Central memory CD4-positive, alpha-beta T cell (primary cell): ENCODE measurements around the gene TPRN.
A peak's percentile ranks its signal among the peaks of the same experiment; 100 is the strongest.

Experiments
- DNase-seq: peaks from one replicate; pipeline ENCODE4 v3.0.0; 2022

Gene TPRN

DNA sequence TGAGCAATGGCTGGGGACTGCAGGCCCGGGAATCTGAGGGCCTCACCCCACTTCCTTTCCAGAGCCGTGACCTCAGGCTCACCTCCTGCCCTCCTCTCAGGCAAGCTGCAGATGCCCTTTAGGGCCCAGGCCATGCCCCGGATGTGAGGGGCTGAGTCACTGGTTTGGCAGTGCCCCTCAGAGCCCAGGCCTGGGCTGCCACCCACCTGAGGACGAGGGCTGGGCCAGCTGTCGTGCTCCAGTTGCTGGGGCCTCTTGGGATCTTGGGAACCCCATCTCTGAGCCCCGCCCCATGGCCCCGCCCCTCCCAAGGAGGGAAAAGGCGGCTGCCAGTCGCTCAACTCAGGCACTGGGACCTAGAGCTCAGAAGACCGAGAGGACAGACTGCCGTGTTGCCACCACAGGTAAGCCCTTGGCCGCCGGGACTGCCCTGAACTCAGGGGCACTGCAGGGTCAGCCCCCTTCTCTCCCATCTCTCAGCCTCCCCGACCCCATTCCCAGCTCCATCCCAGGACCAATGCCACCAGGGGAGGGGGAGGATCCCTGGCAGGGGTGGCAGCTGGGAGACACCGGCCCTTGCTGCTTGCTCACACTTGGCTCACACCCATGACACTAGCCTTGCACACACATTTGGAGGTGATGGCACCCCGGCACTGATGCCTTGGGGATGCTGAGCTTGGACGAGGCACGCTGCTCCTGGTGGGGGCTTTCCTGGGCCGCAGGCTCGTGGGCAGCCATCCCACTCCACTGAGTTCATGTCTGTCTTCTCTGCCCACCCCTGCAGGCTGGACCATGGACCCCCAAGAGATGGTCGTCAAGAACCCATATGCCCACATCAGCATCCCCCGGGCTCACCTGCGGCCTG, 24.5 kb upstream of the TPRN start, which contains the start of gene CYSRT1:
Gene CYSRT1, plus strand, starts transcription at position 345 of the 865 bp plus-strand sequence. Its CDS starts 448 bp downstream, at position 793.
- no peak for DNase-seq

DNA sequence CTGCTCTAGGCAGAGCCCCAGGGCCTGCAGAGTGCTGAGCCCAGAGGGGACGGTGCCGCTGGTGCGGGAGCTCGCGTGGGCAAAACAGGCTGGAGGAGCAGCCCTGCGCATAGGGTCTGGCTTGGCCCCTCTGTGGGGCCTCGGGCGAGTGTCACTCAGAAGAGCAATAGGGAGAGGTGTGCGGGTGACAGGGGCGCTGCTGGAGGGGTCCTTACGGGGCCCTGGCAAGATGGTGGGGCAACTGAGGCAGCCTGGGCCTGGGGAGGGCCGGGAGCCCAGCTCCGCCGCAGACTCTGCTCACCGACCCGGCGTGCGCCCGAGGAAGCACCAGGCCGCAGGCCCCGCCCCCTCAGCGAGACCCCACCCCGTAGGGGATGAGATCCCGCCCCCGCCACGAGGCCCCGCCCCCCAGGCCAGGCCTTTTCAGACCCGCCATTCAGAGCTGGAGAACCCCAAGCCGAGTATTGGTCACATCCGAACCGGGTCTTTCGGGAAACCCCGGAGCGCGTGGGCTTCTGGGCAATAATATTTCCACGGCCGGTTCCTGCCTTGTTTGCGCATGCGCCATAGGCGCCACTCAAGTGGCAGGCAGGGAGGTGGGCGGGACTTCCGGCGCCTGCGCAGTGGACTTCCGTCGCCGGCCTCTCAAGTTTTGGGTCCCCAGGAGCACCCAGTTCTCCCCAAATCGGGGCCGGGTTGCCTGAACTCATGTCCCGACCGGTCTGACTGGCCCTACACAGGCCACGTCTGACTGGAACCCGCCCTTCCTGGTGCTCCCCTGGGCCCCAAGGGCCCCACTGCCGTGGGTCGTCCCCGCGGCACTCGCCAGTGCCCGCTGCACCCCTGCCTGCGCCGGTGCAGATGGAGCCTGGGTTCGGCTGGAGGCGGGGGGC, 22.8 kb upstream of the TPRN start:
- DNase-seq, result peak; percentile 99

DNA sequence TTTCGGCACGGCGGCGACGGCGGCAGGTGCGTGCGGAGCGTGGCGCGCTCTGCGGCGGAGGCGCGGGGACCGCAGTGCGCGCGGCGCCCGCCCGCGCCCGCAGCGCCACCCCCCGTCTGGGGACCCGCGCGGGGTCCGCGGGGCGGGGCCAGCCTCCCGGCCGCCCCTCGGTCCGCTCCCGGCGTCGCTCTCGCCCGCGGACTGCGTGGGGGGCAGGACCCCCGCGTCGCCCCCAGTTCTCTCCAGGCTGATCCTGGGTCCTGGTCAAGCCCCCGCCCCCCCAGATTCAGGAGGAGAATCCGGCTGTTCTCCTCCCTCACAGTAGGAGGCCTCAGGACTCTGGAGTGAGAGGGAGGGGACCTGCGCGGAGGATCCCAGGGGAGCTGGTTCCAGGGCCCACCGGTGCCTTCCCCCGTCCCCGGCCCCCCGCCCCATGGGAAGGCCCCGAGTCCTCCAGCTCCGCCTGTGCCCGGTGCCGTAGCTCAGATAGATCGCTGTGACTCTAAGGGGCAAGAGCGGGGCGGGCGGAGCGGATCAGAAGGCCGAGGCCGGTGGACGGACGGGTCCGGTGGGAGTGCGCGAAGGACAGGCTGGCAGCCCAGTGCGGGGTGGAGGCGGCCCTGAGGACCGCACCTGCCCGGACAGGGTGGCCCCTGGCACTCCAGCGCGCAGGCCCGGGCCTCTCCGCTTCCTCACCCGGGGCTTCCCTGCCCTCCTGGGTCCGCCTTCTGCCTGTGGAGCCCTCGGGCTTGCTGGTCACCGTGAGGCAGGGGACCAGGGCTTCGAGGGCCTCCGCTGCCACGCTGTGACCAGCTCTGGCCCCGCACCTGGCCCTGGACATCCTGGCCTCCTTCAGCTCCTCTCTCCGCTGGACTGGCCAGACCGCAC, 21.9 kb upstream of the TPRN start, which contains the start of gene RNF208:
Gene RNF208, minus strand, starts transcription at position 51 of the 888 bp plus-strand sequence. CDS start 1,028 bp downstream, outside the sequence.
- DNase-seq, result no peak

DNA sequence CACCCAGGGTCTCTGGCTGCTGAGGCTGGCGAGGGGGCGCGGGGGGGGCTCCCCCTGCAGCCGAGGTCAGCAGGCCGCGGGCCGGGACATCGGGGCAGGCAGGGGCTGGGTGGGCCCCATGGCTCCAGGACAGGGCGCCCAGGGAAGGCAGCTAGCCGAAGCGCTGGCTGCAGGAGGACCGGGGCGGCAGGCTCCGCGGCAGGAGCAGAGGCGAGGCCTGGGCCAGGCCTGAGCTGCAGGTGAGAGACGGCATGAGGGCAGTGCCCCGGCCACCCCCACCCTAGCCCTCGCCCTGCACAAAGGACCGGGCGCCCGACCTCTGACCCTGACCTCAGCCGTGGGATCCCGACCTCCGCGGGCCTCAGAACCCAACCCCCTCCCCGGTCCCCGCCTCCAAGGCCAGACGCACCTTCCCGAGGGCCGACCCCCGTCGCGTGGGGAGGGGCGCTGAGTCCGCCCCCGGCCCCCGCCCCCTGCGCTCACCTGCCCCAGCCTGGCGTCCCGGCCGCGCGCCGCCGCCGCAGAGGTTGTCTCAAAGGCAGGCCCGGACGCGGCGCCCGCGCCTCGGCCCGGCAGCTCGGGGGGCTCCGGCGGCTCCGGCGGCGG, 21.1 kb upstream of the TPRN start:
- no peak for DNase-seq

DNA sequence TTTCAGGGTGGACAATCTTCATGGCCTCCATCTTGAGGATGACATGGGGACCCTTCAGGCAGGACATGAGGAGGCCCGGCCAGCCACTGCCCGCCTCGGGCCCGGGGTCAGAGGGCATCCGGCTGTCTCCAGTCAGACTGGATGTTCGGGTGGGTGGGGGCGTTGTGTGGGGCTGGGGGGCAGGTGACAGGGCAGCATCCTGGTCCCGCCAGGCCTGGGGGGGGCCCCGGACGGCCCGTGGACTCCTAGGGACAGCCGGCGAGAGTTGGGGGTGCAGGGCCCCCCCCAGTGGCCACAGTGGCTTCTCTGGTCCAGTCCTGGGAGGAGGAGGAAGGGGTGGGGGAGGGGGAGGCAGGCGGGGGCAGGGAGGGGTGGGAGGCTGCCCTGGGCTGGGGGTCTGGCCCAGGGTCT, 20.6 kb upstream of the TPRN start:
- DNase-seq, result no peak

DNA sequence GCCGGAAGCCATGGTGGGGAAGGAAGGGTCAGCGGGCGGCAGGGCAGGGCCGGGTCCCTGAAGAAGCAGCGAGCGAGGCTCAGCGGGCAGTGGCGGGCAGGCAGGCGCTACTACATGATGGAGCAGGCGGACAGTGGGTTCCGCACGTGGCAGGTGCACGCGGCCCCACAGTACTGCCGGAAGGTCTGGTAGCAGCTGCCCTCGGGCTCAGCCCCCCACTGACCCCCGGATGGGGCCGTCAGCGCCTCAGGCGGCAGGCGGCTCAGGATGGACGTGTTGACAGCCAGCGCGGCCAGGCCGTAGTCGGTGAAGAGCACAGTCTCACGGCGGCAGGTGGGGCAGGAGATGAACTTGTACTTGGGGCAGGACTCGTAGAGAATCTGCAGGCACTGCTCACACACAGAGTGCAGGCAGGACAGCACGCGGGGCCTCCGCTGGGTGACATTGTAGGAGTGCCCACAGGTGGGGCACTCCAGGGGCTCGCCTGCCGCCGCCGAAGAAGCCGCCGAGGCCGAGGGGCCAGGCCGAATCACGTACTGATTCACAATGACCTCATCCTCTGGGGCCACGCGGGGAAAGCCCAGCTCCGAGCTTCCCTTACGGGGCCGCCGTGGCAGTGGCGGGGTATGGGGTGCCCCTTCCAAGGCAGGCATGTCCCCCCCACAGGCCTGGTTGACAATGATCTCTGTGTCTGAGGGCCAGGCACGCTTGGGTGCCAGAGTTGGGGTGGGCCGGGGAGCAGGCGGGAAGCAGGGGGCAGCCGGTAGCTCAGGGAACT, 20.0 kb upstream of the TPRN start:
- no peak for DNase-seq

DNA sequence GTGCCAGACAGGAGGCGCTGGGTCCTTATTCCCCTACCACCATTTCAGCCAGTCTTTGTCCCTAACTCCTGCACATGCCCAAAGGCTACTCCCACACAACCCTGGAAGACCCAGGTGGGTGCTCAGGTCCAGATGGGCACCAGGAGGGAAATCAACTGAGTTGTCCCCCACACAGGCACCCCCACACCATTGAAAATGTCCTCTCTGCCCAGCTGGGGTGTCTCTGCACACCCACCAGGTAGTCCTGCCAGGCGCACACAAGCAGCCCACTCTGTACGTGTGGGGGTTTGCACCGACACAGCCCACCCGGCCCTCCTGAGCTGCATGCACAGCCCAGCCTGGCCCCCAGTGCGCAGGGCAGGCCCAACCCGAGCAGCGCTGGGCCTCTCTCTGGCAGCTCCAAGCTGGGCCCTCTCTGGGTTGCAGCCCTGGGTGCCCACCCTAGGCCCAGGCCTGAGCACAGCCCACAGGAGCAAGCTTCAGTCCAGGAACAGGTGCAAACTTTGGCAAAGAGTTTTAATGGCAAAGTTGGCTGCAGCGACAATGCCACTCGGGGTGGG, 19.3 kb upstream of the TPRN start:
- no peak for DNase-seq

DNA sequence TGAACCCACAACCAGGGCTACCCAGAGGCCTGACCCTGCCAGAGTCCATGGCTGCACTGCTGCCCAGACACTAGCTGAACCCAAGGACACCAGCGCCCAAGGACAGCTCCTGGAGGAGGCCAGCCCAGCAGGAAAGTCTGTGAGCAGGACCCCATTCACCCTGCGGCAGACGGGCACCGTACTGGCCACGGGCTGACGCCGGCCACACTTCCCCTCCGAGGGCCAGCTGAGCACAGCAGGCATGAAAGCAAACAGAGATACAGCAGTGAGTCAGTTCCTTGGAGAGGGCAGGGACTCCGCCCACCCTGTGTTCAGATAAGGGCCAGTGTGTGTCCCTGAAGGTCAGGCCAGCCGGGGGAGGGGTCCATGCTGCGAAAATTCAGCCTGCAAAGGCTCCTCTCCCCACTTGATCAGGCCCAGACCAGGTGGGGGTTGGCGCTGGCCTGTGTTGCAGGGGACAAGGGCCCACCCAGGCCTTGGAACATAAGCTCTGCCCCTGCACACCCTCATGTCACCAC, 18.3 kb upstream of the TPRN start:
- DNase-seq, result no peak

DNA sequence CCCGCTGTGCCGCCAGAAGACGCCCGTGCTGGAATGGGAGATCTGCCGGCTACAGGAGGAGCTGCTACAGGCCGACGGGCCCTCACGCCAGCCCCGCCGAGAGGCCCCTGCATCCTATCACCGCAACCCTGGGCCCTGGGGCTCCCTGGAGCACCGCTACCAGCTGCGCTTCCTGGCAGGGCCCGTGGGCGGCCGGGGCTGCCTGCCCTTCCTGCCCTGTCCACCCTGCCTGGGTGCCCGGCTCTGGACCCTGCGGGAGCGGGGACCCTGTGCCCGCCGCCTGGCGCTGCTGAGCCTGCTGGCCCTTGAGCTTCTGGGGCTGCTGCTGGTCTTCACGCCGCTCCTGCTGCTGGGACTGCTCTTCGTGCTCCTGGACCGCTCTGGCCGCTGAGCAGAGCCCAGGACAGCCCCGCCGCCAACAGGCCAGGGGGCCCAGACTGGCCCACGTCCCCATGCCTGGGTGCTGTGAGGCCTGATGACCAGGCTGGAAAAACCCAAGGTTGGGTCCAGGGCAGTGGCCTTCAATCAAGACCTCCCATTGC, 17.7 kb upstream of the TPRN start:
- DNase-seq, result no peak

DNA sequence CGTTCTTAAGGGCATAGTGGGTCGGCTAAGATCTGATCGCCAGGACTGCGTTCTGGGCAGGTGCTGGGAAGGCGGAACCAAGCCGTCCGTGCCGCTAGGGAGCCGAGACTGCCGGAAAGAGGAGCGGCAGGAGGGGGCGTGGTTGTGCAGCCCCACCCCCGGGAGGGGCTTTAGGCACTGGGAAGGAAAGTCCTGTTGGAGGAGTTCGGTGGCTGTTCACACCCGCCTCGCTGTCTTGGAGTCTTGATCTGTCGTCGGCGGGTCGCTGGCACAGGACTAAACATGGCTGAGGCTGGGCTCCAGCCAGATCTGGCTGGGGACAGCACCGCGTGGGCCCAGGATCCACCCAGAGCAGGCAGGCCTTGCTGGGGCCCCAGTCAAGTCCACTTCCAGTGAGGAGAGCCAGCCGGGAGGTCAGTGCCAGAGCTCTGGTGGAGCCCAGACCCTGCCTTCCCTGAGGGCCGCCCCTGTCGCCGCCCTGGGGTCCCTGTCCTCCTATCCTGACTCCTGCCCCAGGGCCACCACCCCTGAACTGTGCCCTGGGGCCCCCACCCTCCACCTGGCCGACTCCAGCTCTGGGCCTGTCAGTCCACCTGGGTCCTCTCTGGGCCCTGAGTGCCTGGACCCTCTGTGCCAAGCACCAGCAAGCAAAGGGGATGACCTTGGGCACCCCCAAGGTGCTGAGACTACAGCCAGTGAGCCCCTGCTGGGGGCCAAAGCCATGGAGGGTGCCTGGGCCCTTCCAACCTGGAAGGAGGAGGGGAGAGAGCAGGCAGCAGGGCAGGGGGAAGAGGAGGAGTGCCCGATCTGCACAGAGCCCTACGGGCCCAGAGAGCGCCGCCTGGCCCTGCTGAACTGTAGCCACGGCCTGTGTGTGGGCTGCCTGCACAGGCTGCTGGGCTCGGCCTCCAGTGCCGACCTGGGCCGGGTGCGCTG, 17.0 kb upstream of the TPRN start:
- no peak for DNase-seq

DNA sequence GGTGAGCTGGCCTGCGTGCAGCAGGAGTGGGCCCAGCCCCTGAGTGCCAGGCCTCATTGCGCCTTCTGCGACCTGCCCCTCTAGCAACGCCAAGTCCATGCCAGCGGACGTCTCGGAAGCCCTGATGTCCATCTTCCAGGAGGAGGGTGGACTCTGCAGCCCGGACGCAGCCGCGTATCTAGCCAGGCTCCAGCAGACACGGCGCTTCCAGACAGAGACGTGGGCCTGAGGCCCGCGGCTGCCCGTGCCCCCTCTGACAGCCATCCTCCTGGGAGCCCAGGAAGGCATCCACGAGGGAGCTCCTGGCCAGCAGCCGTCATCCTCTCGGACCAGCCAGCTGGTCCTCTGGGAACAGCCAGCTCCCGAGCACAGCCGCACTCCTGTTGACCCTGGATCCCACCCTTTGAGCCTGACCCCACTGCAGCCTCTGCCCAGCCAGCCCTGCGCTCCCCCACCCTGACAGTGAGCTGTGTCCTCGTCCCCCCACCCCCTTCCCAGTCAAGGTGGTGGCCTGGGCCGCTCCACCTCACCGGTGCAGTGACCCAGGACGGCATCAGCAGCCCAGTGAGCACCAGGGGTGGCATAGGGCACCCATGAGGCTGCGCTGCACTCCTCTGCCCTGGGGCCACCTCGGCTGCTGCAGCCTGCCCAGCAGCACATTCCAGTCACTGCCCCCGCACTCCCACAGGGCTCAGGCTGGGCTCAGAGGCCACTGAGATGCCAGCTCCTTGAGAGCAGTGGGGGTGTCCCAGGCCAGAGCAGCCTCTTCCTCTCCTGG, 15.8 kb upstream of the TPRN start:
- DNase-seq, result no peak

DNA sequence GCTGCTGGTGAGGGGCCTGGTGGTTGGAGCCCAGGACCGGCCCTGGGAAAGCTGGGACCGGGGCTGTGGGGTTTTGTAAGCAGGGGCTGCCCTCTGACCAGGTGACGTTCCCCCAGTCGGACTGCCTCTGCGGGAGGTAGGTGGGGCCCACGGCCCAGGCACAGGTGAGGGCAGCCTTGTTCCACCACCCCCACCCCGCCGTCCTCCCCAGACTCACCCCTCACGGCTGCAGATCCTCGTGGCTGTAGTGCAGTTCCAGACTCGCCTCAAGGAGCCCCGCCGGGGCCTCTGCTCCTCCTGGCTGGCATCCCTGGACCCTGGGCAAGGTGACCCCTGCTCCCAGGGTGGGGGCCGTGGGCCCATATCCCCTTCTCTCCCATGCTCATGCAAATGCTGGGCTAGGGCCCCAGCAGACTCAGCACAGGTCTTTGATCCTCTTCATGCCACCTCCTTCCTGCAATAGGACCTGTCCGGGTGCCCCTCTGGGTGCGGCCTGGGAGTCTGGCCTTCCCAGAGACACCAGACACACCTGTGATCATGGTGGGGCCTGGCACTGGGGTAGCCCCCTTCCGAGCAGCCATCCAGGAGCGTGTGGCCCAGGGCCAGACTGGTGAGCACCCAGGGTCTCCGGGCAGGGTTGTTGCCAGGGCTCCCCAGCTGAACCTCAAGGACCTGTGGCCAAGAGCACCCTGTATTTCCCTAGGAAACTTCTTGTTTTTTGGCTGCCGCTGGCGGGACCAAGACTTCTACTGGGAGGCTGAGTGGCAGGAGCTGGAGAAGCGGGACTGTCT, 14.8 kb upstream of the TPRN start:
- DNase-seq, result no peak

DNA sequence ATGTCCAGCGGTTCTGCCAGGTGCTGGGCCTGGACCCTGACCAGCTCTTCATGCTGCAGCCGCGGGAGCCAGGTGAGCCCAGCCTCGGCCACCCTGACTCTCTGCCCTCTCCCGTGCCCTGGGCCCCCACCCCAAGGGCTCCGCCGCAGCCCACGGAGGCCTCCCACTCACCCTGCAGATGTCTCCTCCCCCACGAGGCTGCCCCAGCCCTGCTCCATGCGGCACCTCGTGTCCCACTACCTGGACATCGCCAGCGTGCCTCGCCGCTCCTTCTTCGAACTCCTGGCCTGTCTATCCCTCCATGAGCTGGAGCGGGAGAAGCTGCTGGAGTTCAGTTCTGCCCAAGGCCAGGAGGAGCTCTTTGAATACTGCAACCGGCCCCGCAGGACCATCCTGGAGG, 14.1 kb upstream of the TPRN start:
- DNase-seq, result no peak

DNA sequence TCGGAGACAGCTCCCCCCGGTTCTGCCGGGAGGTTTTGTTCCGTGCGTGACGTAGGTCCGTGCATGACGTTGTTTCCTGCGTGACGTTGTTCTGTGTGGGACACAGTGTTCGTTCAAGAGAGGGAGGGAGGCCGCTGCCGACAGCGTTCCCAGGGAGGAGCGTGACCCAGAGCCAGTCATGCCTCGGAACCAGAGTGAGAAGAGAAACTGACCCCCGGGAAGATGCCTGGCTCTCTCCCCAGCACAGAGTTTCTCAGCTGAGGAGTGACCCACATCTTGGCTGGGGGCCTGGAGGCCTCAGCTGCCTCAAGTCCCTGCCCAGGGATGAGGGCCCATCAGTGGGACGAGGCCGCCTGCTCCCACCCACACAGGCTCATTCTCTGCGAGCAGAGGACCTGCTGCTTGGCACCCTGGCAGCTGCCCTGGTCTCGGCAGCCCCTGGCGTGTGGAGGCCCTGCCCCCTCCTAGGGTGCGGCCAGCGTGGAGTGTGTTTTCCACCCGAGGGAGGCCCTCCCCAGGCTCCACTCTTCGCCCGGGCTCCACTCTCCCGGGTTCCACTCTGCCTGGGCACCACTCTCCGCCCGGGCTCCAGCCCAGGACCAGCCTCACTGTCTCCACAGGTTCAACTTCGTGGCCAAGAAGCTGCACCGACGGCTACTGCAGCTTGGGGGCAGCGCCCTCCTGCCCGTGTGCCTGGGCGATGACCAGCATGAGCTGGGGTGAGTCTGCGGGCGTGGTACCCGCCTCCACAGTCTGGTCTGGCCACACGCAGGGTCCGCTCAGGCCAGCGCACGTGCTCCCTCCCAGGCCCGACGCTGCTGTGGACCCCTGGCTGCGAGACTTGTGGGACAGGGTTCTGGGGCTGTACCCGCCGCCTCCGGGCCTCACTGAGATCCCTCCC, 12.9 kb upstream of the TPRN start:
- DNase-seq, result no peak

DNA sequence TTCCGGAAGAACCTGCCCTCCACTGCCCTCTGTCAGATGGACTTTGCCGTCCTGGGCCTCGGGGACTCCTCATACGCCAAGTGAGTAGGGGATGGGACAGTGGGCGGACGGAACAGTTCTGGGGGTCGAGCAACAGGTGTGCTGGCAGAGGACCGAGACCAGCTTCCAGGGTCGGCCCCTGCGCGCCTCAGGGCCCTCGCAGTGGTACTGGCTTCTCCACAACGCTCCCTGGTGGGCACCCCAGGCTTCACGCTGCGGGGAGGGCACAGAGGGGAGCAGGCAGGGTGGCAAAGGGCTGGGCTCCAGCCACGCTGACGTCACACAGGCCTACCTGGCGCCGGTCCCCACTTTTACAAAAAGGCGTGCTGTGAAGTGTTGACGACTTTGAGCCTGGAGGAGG, 12.0 kb upstream of the TPRN start:
- no peak for DNase-seq

DNA sequence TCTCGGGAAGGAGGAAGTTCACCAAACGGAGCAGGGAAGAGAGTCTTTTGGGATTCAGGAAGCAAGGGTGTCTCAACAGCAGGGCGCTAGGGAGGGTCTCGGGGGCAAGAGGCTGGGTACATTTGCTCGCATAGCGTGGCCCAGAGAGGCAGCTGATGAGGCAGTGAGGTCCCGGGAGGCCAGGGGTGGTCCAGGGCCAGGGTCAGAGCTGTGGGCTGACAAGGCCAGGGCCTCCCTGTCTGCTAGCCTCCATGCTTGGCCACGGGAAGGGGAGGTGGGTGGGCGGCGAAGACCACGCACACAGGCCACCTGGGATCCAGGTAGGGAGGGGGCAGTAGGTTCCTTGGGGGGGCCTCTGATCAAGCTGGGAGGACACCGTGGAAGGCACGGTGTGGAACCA, 11.0 kb upstream of the TPRN start:
- DNase-seq, result no peak
